ENCODE results near the gene AHDC1. TPM values are rescaled to one million over a fixed set of nuclear protein-coding genes. Genes with fewer than 3 reads are reported as not detected.

The AHDC1 gene
- total and polyA plus RNA-seq, 8 donors: 10.4 to 27.5 (median 14.9) TPM

GRCh38 chr1:27590917-27591508, 12.9 kb downstream of the AHDC1 start:
- H3K4me1 ChIP-seq: no peaks in the 10 kb centered on the region
- peak in 2 of 4 donors; percentile 5 to 17 for ATAC-seq
- 61 to 69% methylated on average over 5 of the region's 5 CpGs for WGBS, 2 donors
- no peak overlapping the region for H3K27ac ChIP-seq
- peak in 1 of 6 donors; percentile 63 for DNase-seq
- no peaks in the 10 kb centered on the region for H3K36me3 ChIP-seq
- TF ChIP-seq CTCF (IDR thresholded peaks at IDR 0.05): no peak
- no peaks in the 10 kb centered on the region for H3K27me3 ChIP-seq
- no peak overlapping the region for H3K4me3 ChIP-seq
- FAIRE-seq: no peak
- intact Hi-C loops (cut with DNase I): no loop called here
- no peaks in the 10 kb centered on the region for H3K9me3 ChIP-seq

DNA sequence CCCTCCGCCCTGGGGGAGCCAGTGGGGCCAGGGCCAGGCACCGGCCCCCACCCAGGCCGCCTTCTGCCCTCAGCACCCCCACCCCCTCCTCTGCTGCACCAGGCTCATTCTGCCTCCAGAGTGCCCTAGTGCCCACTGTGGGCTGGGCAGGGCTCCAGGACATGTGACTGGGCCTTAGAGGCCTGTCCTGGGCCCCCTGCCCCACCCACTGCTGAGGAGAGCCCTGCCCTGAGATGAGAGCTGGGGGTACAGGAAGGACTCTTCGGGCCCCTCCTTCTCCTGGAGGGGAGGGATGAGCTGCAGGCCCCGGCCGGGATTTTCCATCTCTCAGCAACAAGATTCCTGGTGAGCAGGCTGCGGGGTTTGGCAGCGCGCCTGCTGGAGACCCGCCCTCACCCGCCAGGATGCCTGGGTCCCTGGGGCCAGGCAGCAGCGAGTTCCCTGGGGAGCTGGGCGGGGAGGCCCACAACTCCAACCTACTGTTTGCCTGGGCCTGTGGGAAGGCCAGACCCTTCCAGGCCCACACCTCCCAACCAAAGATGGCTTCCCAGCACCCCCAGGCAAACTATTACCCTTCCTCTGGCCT, 14.0 kb downstream of the AHDC1 start:
- peak; percentile 14 to 48 (median 24) for ATAC-seq
- intact Hi-C loops (cut with DNase I): no loop called here
- no peaks in the 10 kb centered on the region for H3K27me3 ChIP-seq
- no peak overlapping the region for H3K4me3 ChIP-seq
- H3K4me1 ChIP-seq: no peaks in the 10 kb centered on the region
- H3K36me3 ChIP-seq: no peaks in the 10 kb centered on the region
- H3K9me3 ChIP-seq: no peaks in the 10 kb centered on the region
- WGBS, 2 donors: 51 to 54% methylated on average over 11 to 13 of the region's 13 CpGs
- peak in 1 of 6 donors; percentile 67 for DNase-seq
- H3K27ac ChIP-seq: no peak overlapping the region
- FAIRE-seq: no peak
- no peak for TF ChIP-seq CTCF (IDR thresholded peaks at IDR 0.05)

DNA sequence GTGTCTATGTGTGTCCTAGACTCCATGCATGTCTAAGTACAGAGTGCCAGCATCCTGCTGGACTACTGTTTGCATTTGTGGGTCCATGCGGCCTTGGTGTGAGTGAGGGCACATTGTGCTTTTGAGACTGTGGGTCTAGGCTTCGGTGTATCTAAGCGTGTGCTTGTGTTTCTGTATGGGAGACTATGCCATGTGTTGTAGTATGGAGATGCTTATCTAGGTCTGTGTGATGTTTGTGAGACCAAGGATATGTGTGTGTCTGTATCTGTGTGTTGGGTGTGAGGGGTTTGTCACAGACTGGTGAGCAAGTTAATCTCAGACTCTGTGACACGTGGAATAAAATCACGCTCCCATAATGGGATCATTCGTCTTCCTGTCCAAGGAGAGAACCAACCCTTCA, 14.5 kb downstream of the AHDC1 start:
- H3K9me3 ChIP-seq: no peaks in the 10 kb centered on the region
- no peak for DNase-seq
- no peak for ATAC-seq
- no peaks in the 10 kb centered on the region for H3K27me3 ChIP-seq
- H3K4me3 ChIP-seq: no peak overlapping the region
- no peaks in the 10 kb centered on the region for H3K36me3 ChIP-seq
- no peaks in the 10 kb centered on the region for H3K4me1 ChIP-seq
- WGBS, 2 donors: 81 to 84% methylated on average over 6 of the region's 6 CpGs
- intact Hi-C loops (cut with DNase I): no loop called here
- FAIRE-seq: no peak
- no peak overlapping the region for H3K27ac ChIP-seq
- TF ChIP-seq CTCF (IDR thresholded peaks at IDR 0.05): no peak

GRCh38 chr1:27588256-27589232, 15.4 kb downstream of the AHDC1 start:
- no peak overlapping the region for H3K4me3 ChIP-seq
- H3K4me1 ChIP-seq: no peaks in the 10 kb centered on the region
- intact Hi-C loops (cut with DNase I): no loop called here
- no peak for TF ChIP-seq CTCF (IDR thresholded peaks at IDR 0.05)
- no peak overlapping the region for H3K27ac ChIP-seq
- ATAC-seq (no peak), FAIRE-seq (no peak), DNase-seq (no peak)
- 76 to 80% methylated on average over 12 of the region's 12 CpGs for WGBS, 2 donors
- no peaks in the 10 kb centered on the region for H3K27me3 ChIP-seq
- no peaks in the 10 kb centered on the region for H3K9me3 ChIP-seq
- no peaks in the 10 kb centered on the region for H3K36me3 ChIP-seq

Data from pancreas (tissue), 10 donors.